Smooth muscle cell (in vitro differentiated cells): ENCODE results near the gene COX14. TPM values are rescaled to one million over a fixed set of nuclear protein-coding genes. Genes with fewer than 3 reads are reported as not detected.

Experiments used
- DNase-seq: peaks from one replicate; lab custom pipeline; 2025; ENCODE audit not compliant: unreplicated experiment; lab: John Stamatoyannopoulos, UW
- H2AFZ ChIP-seq: fragments of 200-600 bp; sonication (generic); 2 replicates; pipeline ENCODE4 v1.6.0; 2016; ENCODE audit warnings: antibody characterized with exemption, low read depth, mild to moderate bottlenecking
- H3F3A ChIP-seq: fragments of 200-600 bp; sonication (generic); 2 replicates; pipeline ENCODE4 v1.6.0; 2017; ENCODE audit warnings: antibody characterized with exemption, low read depth
- H3K27ac ChIP-seq: fragments of 200-600 bp; sonication (generic); 2 replicates; pipeline ENCODE4 v1.5.1; 2016; ENCODE audit warnings: low read depth, mild to moderate bottlenecking
- H3K27me3 ChIP-seq: fragments of 200-600 bp; sonication (generic); 2 replicates; pipeline ENCODE4 v1.6.1; 2016; ENCODE audit warnings: low read depth, mild to moderate bottlenecking
- H3K36me3 ChIP-seq: fragments of 200-600 bp; sonication (generic); 2 replicates; pipeline ENCODE4 v1.5.1; 2016; ENCODE audit warnings: low read depth
- H3K4me1 ChIP-seq: fragments of 200-600 bp; sonication (generic); 2 replicates; pipeline ENCODE4 v1.5.1; 2016; ENCODE audit warnings: low read depth
- H3K4me2 ChIP-seq: fragments of 200-600 bp; sonication (generic); 2 replicates; pipeline ENCODE4 v1.6.0; 2016; ENCODE audit warnings: mild to moderate bottlenecking
- H3K4me3 ChIP-seq: fragments of 200-600 bp; sonication (generic); 2 replicates; pipeline ENCODE4 v1.5.1; 2016; ENCODE audit warnings: mild to moderate bottlenecking
- H3K79me2 ChIP-seq: fragments of 200-600 bp; sonication (generic); 2 replicates; pipeline ENCODE4 v1.6.0; 2016; ENCODE audit warnings: low read depth, mild to moderate bottlenecking
- H3K9ac ChIP-seq: fragments of 200-600 bp; sonication (generic); 2 replicates; pipeline ENCODE4 v1.6.0; 2016; ENCODE audit warnings: low read depth
- H3K9me3 ChIP-seq: fragments of 200-600 bp; sonication (generic); replicated peaks from 2 replicates; pipeline ENCODE4 v1.5.1; 2016; ENCODE audit warnings: low read depth
- H4K20me1 ChIP-seq: fragments of 200-600 bp; sonication (generic); 2 replicates; pipeline ENCODE4 v1.6.0; 2016; ENCODE audit warnings: low read depth
- WGBS: methylation state at CpG from one replicate; pipeline ENCODE4 v1.1.7; 2016; ENCODE audit warnings: low lambda C conversion rate; 5-methylcytosine and 5-hydroxymethylcytosine counted together
- polyA plus RNA-seq: library from polyadenylated mRNA; unstranded; fragments of >200 nt; fragmentation: Nextera tagmentation; extraction: Ambion mirVana; gene quantifications from 2 replicates; pipeline ENCODE4 v1.2.1, GENCODE V29; 2016
- total RNA-seq: library from RNA; depleted of rRNA; stranded (reverse); fragments of >200 nt; gene quantifications from 2 replicates; pipeline ENCODE4 v1.2.3, GENCODE V29; 2014
- TF ChIP-seq, protein P1 (sequence below): fragments of 200-600 bp; sonication (generic); IDR thresholded peaks from 2 replicates; pipeline ENCODE4 v1.5.1; 2017; ENCODE audit warnings: borderline replicate concordance, mild to moderate bottlenecking, antibody characterized with exemption; ENCODE audit not compliant: insufficient read depth, poor library complexity, severe bottlenecking

The COX14 gene
- total and polyA plus RNA-seq, 2 experiments from 2014 or later: 18.6 to 67.9 TPM

DNA sequence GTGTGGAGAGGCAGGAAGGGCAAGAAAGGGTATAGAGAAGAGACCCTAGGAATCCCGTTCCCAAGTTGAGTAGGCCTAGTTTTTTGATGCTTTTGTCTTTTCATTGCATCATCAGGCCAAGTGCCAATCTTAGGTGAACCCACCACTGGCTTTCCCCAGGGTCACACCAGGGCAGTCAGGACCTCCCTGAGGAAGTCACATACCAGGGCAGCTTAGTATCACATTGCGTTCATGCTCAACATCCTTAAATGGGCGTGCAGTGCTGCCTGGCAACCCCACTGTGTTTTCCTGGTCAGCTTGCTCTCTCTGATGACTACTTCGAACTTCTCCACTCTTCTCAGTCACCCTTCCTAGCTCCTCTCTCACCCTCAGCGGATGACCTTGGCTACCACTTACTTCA is 45.6 kb upstream of the COX14 start:
- 49% methylated on average over 5 of the region's 5 CpGs for WGBS
- Histone ChIP-seq H3K27me3 (no peaks in the 10 kb centered on the region), H3F3A (no peaks in the 10 kb centered on the region), H3K4me1 (no peaks in the 10 kb centered on the region), H3K4me2 (no peak overlapping the region), H3K9ac (no peak overlapping the region), H3K4me3 (no peak overlapping the region), H2AFZ (no peak overlapping the region), H3K36me3 (no peaks in the 10 kb centered on the region), H3K27ac (no peak overlapping the region), H3K9me3 (no peaks in the 10 kb centered on the region), H4K20me1 (no peaks in the 10 kb centered on the region), H3K79me2 (no peaks in the 10 kb centered on the region)
- no peak for DNase-seq
- TF ChIP-seq, protein P1, sequence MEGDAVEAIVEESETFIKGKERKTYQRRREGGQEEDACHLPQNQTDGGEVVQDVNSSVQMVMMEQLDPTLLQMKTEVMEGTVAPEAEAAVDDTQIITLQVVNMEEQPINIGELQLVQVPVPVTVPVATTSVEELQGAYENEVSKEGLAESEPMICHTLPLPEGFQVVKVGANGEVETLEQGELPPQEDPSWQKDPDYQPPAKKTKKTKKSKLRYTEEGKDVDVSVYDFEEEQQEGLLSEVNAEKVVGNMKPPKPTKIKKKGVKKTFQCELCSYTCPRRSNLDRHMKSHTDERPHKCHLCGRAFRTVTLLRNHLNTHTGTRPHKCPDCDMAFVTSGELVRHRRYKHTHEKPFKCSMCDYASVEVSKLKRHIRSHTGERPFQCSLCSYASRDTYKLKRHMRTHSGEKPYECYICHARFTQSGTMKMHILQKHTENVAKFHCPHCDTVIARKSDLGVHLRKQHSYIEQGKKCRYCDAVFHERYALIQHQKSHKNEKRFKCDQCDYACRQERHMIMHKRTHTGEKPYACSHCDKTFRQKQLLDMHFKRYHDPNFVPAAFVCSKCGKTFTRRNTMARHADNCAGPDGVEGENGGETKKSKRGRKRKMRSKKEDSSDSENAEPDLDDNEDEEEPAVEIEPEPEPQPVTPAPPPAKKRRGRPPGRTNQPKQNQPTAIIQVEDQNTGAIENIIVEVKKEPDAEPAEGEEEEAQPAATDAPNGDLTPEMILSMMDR: no peak

DNA sequence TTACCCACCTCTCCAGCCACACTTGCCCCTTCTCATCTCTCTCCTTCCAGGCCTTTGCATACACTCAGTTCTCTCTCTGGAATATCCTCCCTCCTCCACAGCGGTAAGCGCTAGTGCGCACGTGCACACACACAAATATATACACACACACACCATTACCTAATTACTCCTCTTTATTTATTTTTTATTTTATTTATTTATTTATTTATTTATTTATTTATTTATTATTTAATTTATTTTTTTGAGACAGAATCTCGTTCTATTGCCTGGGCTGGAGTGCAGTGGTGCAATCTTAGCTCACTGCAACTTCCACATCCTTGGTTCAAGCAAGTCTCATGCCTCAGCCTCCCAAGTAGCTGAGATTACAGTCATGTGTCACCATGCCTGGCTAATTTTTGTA is 43.0 kb upstream of the COX14 start:
- H3K4me1 ChIP-seq: no peaks in the 10 kb centered on the region
- WGBS: 95% methylated on average over 5 of the region's 5 CpGs
- H3K4me3 ChIP-seq: no peak overlapping the region
- H3K9me3 ChIP-seq: no peaks in the 10 kb centered on the region
- H3K79me2 ChIP-seq: no peaks in the 10 kb centered on the region
- H3K27me3 ChIP-seq: no peaks in the 10 kb centered on the region
- no peak overlapping the region for H3K4me2 ChIP-seq
- no peaks in the 10 kb centered on the region for H4K20me1 ChIP-seq
- TF ChIP-seq, protein P1: no peak
- no peak overlapping the region for H2AFZ ChIP-seq
- no peaks in the 10 kb centered on the region for H3F3A ChIP-seq
- no peak overlapping the region for H3K27ac ChIP-seq
- DNase-seq: no peak
- no peaks in the 10 kb centered on the region for H3K36me3 ChIP-seq
- H3K9ac ChIP-seq: no peak overlapping the region

DNA sequence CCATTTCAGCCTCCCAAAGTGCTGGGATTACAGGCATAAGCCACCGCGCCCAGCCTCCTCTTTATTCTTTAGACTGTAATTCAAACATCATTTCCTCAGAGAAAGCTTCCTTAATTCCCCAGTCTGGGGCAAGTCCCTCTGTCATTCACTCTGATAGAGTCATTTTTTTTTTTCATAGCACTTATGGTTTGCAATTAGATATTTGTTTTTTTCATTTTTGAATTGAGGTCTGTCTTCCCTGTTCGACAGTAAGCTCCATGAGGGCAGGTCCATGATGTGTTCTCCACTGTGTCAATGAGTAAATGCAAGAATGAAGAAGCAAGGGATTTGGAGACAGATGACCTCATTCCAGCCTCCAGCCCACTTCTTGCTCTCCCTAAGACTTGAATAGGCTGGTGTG is 42.5 kb upstream of the COX14 start:
- Histone ChIP-seq H3K27me3 (no peaks in the 10 kb centered on the region), H3K4me3 (no peak overlapping the region), H3K9ac (no peak overlapping the region), H3K36me3 (no peaks in the 10 kb centered on the region), H3F3A (no peaks in the 10 kb centered on the region), H3K4me1 (no peaks in the 10 kb centered on the region), H3K79me2 (no peaks in the 10 kb centered on the region), H4K20me1 (no peaks in the 10 kb centered on the region), H3K27ac (no peak overlapping the region), H3K9me3 (no peaks in the 10 kb centered on the region), H3K4me2 (no peak overlapping the region), H2AFZ (no peak overlapping the region)
- 91% methylated on average over 3 of the region's 3 CpGs for WGBS
- DNase-seq: no peak
- TF ChIP-seq, protein P1: no peak

DNA sequence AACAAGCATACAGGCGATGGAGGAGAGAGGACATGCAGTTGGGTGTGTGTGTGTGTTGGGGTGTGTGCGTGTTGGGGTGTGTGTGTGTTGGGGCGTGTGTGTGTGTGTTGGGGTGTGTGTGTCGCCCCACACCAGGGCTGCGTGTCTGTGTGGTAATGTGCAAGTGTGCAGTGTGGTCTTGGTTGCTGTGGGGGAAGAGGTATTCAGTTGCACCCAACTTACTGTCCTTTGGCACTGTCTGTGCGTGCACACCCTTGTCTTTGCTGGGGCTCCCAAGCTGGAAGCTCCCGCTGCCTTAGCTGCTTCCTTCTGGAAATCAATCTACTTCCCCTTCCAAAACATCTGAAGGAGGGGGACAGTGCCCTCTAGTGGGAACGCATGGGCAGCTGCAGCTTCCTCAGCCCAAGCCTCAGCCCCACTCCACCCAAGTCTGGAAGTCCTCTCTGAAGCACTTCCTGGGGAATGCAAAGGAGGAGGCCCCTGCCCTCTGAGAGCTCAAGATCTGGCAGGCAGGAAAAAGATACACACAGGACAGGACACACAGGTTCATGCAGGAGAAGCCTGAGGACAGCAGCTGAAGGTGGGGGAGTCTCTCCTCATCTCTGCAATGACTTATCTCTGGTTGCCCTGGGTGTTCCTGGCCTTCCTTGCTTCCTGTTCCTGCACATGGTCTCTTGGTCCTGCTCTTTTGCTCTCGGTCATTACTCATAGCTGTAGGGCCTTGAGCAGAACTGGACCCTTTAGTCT is 41.5 kb upstream of the COX14 start:
- Histone ChIP-seq H3K36me3 (no peaks in the 10 kb centered on the region), H3K79me2 (no peaks in the 10 kb centered on the region), H3F3A (no peaks in the 10 kb centered on the region), H3K9ac (no peak overlapping the region), H3K27ac (no peak overlapping the region), H2AFZ (no peak overlapping the region), H3K4me1 (no peaks in the 10 kb centered on the region), H3K27me3 (no peaks in the 10 kb centered on the region), H3K9me3 (no peaks in the 10 kb centered on the region), H4K20me1 (no peaks in the 10 kb centered on the region), H3K4me3 (no peak overlapping the region), H3K4me2 (no peak overlapping the region)
- WGBS: 54% methylated on average over 9 of the region's 9 CpGs
- TF ChIP-seq, protein P1: peak; percentile 94
- DNase-seq: peak; percentile 44
